GM12865 (cell line): ENCODE results near the gene FMOD.

Experiments used
- DNase-seq: peaks from one replicate; pipeline ENCODE4 v3.0.0; 2010; ENCODE audit warnings: low read depth
- H3K4me3 ChIP-seq: 2 replicates; pipeline ENCODE4 v1.5.1; 2011; ENCODE audit warnings: mild to moderate bottlenecking, low read depth, low read length, control low read depth
- TF ChIP-seq, protein P1 (sequence below): IDR thresholded peaks from 2 replicates; pipeline ENCODE4 v1.5.1; 2011; ENCODE audit warnings: low read length, control low read depth, low read depth, inconsistent platforms; ENCODE audit not compliant: insufficient read depth; ENCODE audit errors: missing control alignments

The FMOD gene

DNA sequence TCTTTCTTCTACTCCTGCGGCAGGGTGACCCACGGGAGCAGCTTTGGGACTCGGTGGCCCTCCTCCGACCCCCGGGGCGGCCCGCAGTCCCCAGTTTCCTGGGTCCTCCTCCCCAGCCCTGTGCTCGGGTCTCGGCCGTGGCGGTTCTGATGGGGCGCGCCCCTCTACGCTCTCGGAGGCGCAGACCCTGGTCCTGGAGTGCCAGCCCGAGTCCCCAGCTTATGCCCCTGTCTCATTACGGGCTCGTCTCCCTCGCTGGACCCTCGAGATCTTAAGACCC is 45.2 kb downstream of the FMOD start:
- peak overlapping the region; percentile 97 for H3K4me3 ChIP-seq
- DNase-seq: no peak
- TF ChIP-seq, protein P1, sequence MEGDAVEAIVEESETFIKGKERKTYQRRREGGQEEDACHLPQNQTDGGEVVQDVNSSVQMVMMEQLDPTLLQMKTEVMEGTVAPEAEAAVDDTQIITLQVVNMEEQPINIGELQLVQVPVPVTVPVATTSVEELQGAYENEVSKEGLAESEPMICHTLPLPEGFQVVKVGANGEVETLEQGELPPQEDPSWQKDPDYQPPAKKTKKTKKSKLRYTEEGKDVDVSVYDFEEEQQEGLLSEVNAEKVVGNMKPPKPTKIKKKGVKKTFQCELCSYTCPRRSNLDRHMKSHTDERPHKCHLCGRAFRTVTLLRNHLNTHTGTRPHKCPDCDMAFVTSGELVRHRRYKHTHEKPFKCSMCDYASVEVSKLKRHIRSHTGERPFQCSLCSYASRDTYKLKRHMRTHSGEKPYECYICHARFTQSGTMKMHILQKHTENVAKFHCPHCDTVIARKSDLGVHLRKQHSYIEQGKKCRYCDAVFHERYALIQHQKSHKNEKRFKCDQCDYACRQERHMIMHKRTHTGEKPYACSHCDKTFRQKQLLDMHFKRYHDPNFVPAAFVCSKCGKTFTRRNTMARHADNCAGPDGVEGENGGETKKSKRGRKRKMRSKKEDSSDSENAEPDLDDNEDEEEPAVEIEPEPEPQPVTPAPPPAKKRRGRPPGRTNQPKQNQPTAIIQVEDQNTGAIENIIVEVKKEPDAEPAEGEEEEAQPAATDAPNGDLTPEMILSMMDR: no peak

DNA sequence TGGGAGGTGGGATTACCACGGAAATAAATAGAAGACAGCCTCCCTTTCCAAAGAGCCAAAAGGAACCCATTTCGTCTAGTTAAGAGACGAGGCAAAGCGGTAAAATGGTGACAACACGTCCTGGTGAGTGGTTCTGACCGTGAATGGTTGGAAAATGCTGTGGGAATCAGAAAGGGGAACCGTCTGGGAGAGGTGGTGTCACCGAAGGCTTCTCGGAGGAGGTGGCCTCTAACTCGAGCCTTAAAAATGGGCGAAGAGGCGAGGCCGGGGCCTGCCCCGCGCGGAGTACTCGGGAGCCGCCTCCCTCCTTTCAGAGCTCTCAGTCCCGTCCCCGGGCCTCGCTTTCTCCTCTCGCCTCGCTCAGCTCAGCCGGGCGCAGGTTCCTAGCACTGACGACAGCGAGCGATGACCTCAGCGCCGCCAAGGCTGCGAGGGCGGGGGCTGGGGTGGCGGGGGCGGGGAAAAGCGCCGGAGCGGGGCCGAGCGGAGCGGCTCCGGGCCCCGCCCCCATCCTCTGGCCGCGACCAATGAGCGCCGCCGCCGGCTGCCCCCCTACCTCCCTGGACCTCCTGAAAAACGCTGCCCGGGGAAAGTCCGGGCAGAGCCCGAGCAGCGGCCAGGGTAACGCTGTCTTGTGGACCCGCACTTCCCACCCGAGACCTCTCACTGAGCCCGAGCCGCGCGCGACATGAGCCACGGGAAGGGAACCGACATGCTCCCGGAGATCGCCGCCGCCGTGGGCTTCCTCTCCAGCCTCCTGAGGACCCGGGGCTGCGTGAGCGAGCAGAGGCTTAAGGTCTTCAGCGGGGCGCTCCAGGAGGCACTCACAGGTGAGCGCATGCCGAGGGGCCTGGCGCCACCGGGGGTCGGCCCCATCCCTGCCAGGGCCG is 45.8 kb downstream of the FMOD start, which contains the start of gene BTG2:
BTG2 (plus strand) TSS at position 601 of the 890 bp plus-strand sequence; CDS start at position 689, 88 bp downstream.
- TF ChIP-seq, protein P1: no peak
- DNase-seq: peak; percentile 96
- H3K4me3 ChIP-seq: peak within 1 kb of the TSS; percentile 97

GRCh38 chr1:203304391-203304918 is 46.5 kb downstream of the FMOD start:
- H3K4me3 ChIP-seq: peak overlapping the region; percentile 92
- no peak for DNase-seq
- TF ChIP-seq, protein P1: no peak

DNA sequence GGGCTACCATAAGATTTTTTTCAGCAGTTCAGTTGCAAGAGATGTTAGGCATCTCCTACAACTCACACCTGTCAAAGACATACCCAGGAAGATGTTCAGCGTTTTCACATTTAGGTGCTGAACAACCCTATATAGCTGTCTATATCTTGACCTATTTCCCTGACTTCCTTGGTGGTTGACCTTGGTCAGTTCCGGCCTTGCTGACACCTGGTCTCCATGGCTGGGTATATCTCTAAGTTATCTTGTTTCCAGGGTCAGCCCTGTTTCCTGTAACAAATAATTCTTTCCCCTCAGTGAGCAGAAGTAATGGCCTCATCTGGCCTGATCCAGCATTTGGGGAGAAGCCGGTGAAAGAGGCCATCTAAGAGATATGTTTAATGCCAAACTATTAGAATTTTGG is 48.0 kb downstream of the FMOD start:
- peak; percentile 34 for DNase-seq
- H3K4me3 ChIP-seq: no peak overlapping the region
- TF ChIP-seq, protein P1: no peak

DNA sequence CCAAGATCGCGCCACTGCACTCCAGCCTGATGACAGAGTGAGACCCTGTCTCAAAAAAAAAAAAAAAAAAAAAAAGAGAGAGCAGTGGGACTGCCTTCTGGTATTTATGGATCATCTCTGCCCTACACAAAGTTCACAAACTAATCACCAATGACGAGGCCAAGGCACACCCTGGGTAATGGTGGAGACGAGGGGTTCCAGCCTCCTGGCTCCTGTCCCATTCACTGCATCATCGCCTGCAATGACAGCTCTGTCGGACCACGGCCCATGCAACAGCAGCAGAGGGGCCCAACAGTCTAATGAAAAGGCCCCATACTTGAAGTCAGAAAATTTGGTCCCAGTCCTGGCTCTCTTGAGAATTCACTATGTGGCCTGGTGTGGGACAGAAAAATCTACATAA is 48.5 kb downstream of the FMOD start:
- TF ChIP-seq, protein P1: no peak
- DNase-seq: no peak
- no peak overlapping the region for H3K4me3 ChIP-seq

- TF ChIP-seq, protein P1: no peak
- DNase-seq: no peak
- peak overlapping the region; percentile 46 for H3K4me3 ChIP-seq
Measured at GRCh38 chr1:203301331-203301668, 49.6 kb downstream of the FMOD start.
